ENCODE results near the gene ZNF546. TPM values are rescaled to one million over a fixed set of nuclear protein-coding genes. Genes with fewer than 3 reads are reported as not detected.

The ZNF546 gene
- total RNA-seq, 6 experiments from 2014 or later = 1.8 to 2.7 (median 2.2) TPM

- Mint-ChIP-seq H3K27me3 (ENCODE audit: insufficient read depth) (peaks cover 6% of the 10 kb centered on the region), H3K36me3 (ENCODE audit: low read depth) (peaks cover 36% of the 10 kb centered on the region), H3K4me1 (ENCODE audit: low read depth) (peaks cover 27% of the 10 kb centered on the region), H3K4me3 (peak overlapping the region; percentile 96), H3K27ac (peak overlapping the region; percentile 97), H3K9me3 (no peaks in the 10 kb centered on the region)
- no peak for DNase-seq
- no peak for TF ChIP-seq CTCF (IDR thresholded peaks at IDR 0.05)
Observed at GRCh38 chr19:39969681-39970424, 27.0 kb upstream of the ZNF546 start.

GRCh38 chr19:39970425-39970674 is 26.5 kb upstream of the ZNF546 start:
- peaks cover 39% of the 10 kb centered on the region for H3K36me3 Mint-ChIP-seq (ENCODE audit: low read depth)
- peaks cover 6% of the 10 kb centered on the region for H3K27me3 Mint-ChIP-seq (ENCODE audit: insufficient read depth)
- peak overlapping the region; percentile 97 for H3K27ac Mint-ChIP-seq
- no peaks in the 10 kb centered on the region for H3K9me3 Mint-ChIP-seq
- TF ChIP-seq CTCF (IDR thresholded peaks at IDR 0.05) = no peak
- DNase-seq = no peak
- peak overlapping the region; percentile 96 for H3K4me3 Mint-ChIP-seq
- H3K4me1 Mint-ChIP-seq (ENCODE audit: low read depth) = peaks cover 27% of the 10 kb centered on the region

GRCh38 chr19:39970675-39971379 is 26.0 kb upstream of the ZNF546 start, which contains the start of gene PSMC4:
Gene PSMC4 (plus strand): TSS chr19:39971165. CDS start chr19:39971203, 38 bp downstream.
- peak; percentile 83 for TF ChIP-seq CTCF (IDR thresholded peaks at IDR 0.05)
- Mint-ChIP-seq H3K9me3 (no peaks in the 10 kb centered on the region), H3K4me1 (ENCODE audit: low read depth) (peaks cover 27% of the 10 kb centered on the region), H3K27me3 (ENCODE audit: insufficient read depth) (peaks cover 6% of the 10 kb centered on the region), H3K4me3 (peak within 1 kb of the TSS; percentile 96), H3K36me3 (ENCODE audit: low read depth) (peaks cover 44% of the 10 kb centered on the region), H3K27ac (peak within 1 kb of the TSS; percentile 97)
- peak; percentile 99 for DNase-seq

- no peaks in the 10 kb centered on the region for H3K9me3 Mint-ChIP-seq
- no peak for DNase-seq
- peak overlapping the region; percentile 96 for H3K4me3 Mint-ChIP-seq
- H3K4me1 Mint-ChIP-seq (ENCODE audit: low read depth) = peaks cover 27% of the 10 kb centered on the region
- TF ChIP-seq CTCF (IDR thresholded peaks at IDR 0.05) = no peak
- peak overlapping the region; percentile 97 for H3K27ac Mint-ChIP-seq
- H3K36me3 Mint-ChIP-seq (ENCODE audit: low read depth) = peaks cover 45% of the 10 kb centered on the region
- peaks cover 6% of the 10 kb centered on the region for H3K27me3 Mint-ChIP-seq (ENCODE audit: insufficient read depth)
Observed at GRCh38 chr19:39971380-39972035, 25.4 kb upstream of the ZNF546 start.

GRCh38 chr19:39974377-39975155 is 22.3 kb upstream of the ZNF546 start:
- peaks cover 4% of the 10 kb centered on the region for H3K27me3 Mint-ChIP-seq (ENCODE audit: insufficient read depth)
- H3K27ac Mint-ChIP-seq = peak overlapping the region; percentile 6; the same call in 1 of the 2 replicates
- no peaks in the 10 kb centered on the region for H3K9me3 Mint-ChIP-seq
- no peak overlapping the region for H3K4me3 Mint-ChIP-seq
- no peak for DNase-seq
- TF ChIP-seq CTCF (IDR thresholded peaks at IDR 0.05) = no peak
- H3K36me3 Mint-ChIP-seq (ENCODE audit: low read depth) = peaks cover 63% of the 10 kb centered on the region
- peaks cover 20% of the 10 kb centered on the region for H3K4me1 Mint-ChIP-seq (ENCODE audit: low read depth)
